Measurements from ENCODE around the gene ZDHHC12. TPM values are rescaled to one million over a fixed set of nuclear protein-coding genes. Genes with fewer than 3 reads are reported as not detected.
A peak's percentile ranks its signal among the peaks of the same experiment; 100 is the strongest.

ZDHHC12 gene
- total RNA-seq, 1 donor from 2014 or later: 33.7 TPM

GRCh38 chr9:128707446-128707845 is 16.5 kb downstream of the ZDHHC12 start:
- Mint-ChIP-seq H3K27me3 (no peaks in the 10 kb centered on the region), H3K4me1 (ENCODE audit: low read depth) (peaks cover 3% of the 10 kb centered on the region), H3K27ac (no peak overlapping the region), H3K9me3 (ENCODE audit: low read depth) (no peaks in the 10 kb centered on the region), H3K4me3 (ENCODE audit: low read depth) (no peak overlapping the region), H3K36me3 (ENCODE audit: insufficient read depth) (peaks cover 2% of the 10 kb centered on the region)
- no peak for DNase-seq (ENCODE audit: low spot score, unreplicated experiment)
- TF ChIP-seq CTCF (IDR thresholded peaks at IDR 0.05; ENCODE audit: unreplicated experiment): no peak

- Mint-ChIP-seq H3K27ac (no peak overlapping the region), H3K27me3 (no peaks in the 10 kb centered on the region), H3K9me3 (ENCODE audit: low read depth) (no peaks in the 10 kb centered on the region), H3K4me1 (ENCODE audit: low read depth) (peaks cover 3% of the 10 kb centered on the region), H3K36me3 (ENCODE audit: insufficient read depth) (peaks cover 2% of the 10 kb centered on the region), H3K4me3 (ENCODE audit: low read depth) (no peak overlapping the region)
- TF ChIP-seq CTCF (IDR thresholded peaks at IDR 0.05; ENCODE audit: unreplicated experiment): no peak
- DNase-seq (ENCODE audit: low spot score, unreplicated experiment): no peak
Measured at GRCh38 chr9:128706671-128707381, 17.1 kb downstream of the ZDHHC12 start.

- Mint-ChIP-seq H3K4me3 (ENCODE audit: low read depth) (no peak overlapping the region), H3K27me3 (no peaks in the 10 kb centered on the region), H3K4me1 (ENCODE audit: low read depth) (peaks cover 3% of the 10 kb centered on the region), H3K27ac (no peak overlapping the region), H3K36me3 (ENCODE audit: insufficient read depth) (peaks cover 2% of the 10 kb centered on the region), H3K9me3 (ENCODE audit: low read depth) (no peaks in the 10 kb centered on the region)
- TF ChIP-seq CTCF (IDR thresholded peaks at IDR 0.05; ENCODE audit: unreplicated experiment): no peak
- DNase-seq (ENCODE audit: low spot score, unreplicated experiment): no peak
Measured at GRCh38 chr9:128706045-128706444, 17.9 kb downstream of the ZDHHC12 start.

GRCh38 chr9:128705051-128705965 is 18.6 kb downstream of the ZDHHC12 start:
- Mint-ChIP-seq H3K4me1 (ENCODE audit: low read depth) (peaks cover 3% of the 10 kb centered on the region), H3K4me3 (ENCODE audit: low read depth) (no peak overlapping the region), H3K9me3 (ENCODE audit: low read depth) (no peaks in the 10 kb centered on the region), H3K27me3 (no peaks in the 10 kb centered on the region), H3K27ac (no peak overlapping the region), H3K36me3 (ENCODE audit: insufficient read depth) (peaks cover 2% of the 10 kb centered on the region)
- TF ChIP-seq CTCF (IDR thresholded peaks at IDR 0.05; ENCODE audit: unreplicated experiment): no peak
- DNase-seq (ENCODE audit: low spot score, unreplicated experiment): no peak

- no peak for DNase-seq (ENCODE audit: low spot score, unreplicated experiment)
- Mint-ChIP-seq H3K9me3 (ENCODE audit: low read depth) (no peaks in the 10 kb centered on the region), H3K27ac (no peak overlapping the region), H3K4me3 (ENCODE audit: low read depth) (peak overlapping the region; percentile 83), H3K4me1 (ENCODE audit: low read depth) (peaks cover 3% of the 10 kb centered on the region), H3K27me3 (no peaks in the 10 kb centered on the region), H3K36me3 (ENCODE audit: insufficient read depth) (no peaks in the 10 kb centered on the region)
- no peak for TF ChIP-seq CTCF (IDR thresholded peaks at IDR 0.05; ENCODE audit: unreplicated experiment)
Measured at GRCh38 chr9:128704356-128704670, 19.6 kb downstream of the ZDHHC12 start.

Data from progenitor cell of endocrine pancreas (in vitro differentiated cells).